Gastrocnemius medialis (tissue), 4 donors: Measurements from ENCODE around the gene PLPP3. TPM values are rescaled to one million over a fixed set of nuclear protein-coding genes. Genes with fewer than 3 reads are reported as not detected.

ENCODE experiments used
- ATAC-seq, 2 donors: fragments of 150-250 bp; one replicate each; pipeline ENCODE4 v1.9.1; 2016
- DNase-seq, 2 donors: peaks; one replicate each; pipeline ENCODE4 v3.0.0-alpha.2; 2019
- H3K27ac ChIP-seq, 4 donors: fragments of 200-600 bp; sonication (generic); 1 replicate in 1 of 4; 2 replicates in 3 of 4; pipeline ENCODE4 v1.5.1; 2016 to 2018; ENCODE audit warnings: mild to moderate bottlenecking in 2 of 4, moderate library complexity in 1 of 4
- H3K27me3 ChIP-seq, 3 donors: fragments of 200-600 bp; sonication (generic) in 2 of 3; 1 replicate in 1 of 3; 2 replicates in 2 of 3; pipeline versions ENCODE4 v1.5.1 to v1.6.0; 2016 to 2019; ENCODE audit warnings: mild to moderate bottlenecking in 1 of 3, moderate library complexity in 1 of 3
- H3K36me3 ChIP-seq, 2 donors: fragments of 200-600 bp; sonication (generic) in 1 of 2; one replicate each; pipeline ENCODE4 v1.5.1; 2017 to 2018
- H3K4me1 ChIP-seq, 2 donors: fragments of 200-600 bp; sonication (generic) in 1 of 2; one replicate each; pipeline ENCODE4 v1.5.1; 2016 to 2017; ENCODE audit warnings: mild to moderate bottlenecking in 2 of 2
- H3K4me3 ChIP-seq, 4 donors: fragments of 200-600 bp; sonication (generic) in 3 of 4; 1 replicate in 1 of 4; 2 replicates in 3 of 4; pipeline ENCODE4 v1.5.1; 2016 to 2019; ENCODE audit warnings: mild to moderate bottlenecking in 2 of 4
- H3K9me3 ChIP-seq, 3 donors: fragments of 200-600 bp; sonication (generic) in 2 of 3; 1 replicate in 1 of 3; 2 replicates in 2 of 3; pipeline ENCODE4 v1.5.1; 2016 to 2019
- CTCF ChIP-seq, 5 experiments: fragments of 450-650 bp in 3 of 5; fragments of 200-600 bp in 2 of 5; sonication (generic) in 2 of 5; IDR thresholded peaks in 4 of 5; conservative IDR thresholded peaks in 1 of 5; 1 replicate in 4 of 5; 2 replicates in 1 of 5; pipeline ENCODE4 v1.5.1; 2016 to 2019; ENCODE audit warnings: antibody characterized with exemption in 5 of 5, mild to moderate bottlenecking in 3 of 5, moderate library complexity in 3 of 5
- POLR2A ChIP-seq, 2 donors: fragments of 450-650 bp; IDR thresholded peaks; one replicate each; pipeline ENCODE4 v1.6.1; 2017; ENCODE audit warnings: antibody characterized with exemption in 2 of 2, mild to moderate bottlenecking in 2 of 2, moderate library complexity in 2 of 2
- in situ Hi-C, 4 donors: fragments of 200-750 bp; cut with MboI; loops; one replicate each; pipeline versions ENCODE4 v1.15.0 to v1.8.0; 2017; ENCODE audit warnings: low sequenced_read_pairs in 4 of 4
- intact Hi-C: fragments of 100-400 bp; cut with DNase I; formaldehyde crosslinking; loops from one replicate; pipeline ENCODE4 v1.15.1; 2023; ENCODE audit warnings: low total_unique reads
- total RNA-seq, 4 donors: library from RNA; depleted of rRNA; stranded (reverse); fragments of >200 nt; gene quantifications; one replicate each; pipeline versions ENCODE4 v1.1.0 to v1.2.3, GENCODE V29; 2016

Gene PLPP3
- total RNA-seq, 4 donors from 2014 or later = 53.2 to 71.5 (median 55.5) TPM

- no peak overlapping the region for H3K27ac ChIP-seq
- intact Hi-C loops = no loop called here
- peaks cover 50 to 51% of the 10 kb centered on the region in 2 donors for H3K4me1 ChIP-seq
Measured at GRCh38 chr1:56563568-56563967, 15.8 kb downstream of the PLPP3 start.

GRCh38 chr1:56562891-56563452, 16.4 kb downstream of the PLPP3 start:
- intact Hi-C loops (no loop called here), in situ Hi-C loops (loop anchor here in 1 of 4 donors (10.0 kb wide), 1 partner anchor 48 kb away; no protein-coding TSS in a partner anchor)
- DNase-seq (no peak), ATAC-seq (no peak)
- TF ChIP-seq CTCF (IDR thresholded peaks at IDR 0.05 in 4 of 5, conservative IDR thresholded peaks at IDR 0.05 in 1 of 5) (no peak), POLR2A (IDR thresholded peaks at IDR 0.05) (no peak)
- no peaks in the 10 kb centered on the region for H3K9me3 ChIP-seq
- H3K4me3 ChIP-seq = no peak overlapping the region
- peaks cover 51 to 52% of the 10 kb centered on the region in 2 donors for H3K4me1 ChIP-seq
- H3K36me3 ChIP-seq = no peaks in the 10 kb centered on the region
- H3K27me3 ChIP-seq = no peaks in the 10 kb centered on the region
- H3K27ac ChIP-seq = no peak overlapping the region

More at GRCh38 chr1:56563568-56563967, 15.8 kb downstream of the PLPP3 start:
- no peaks in the 10 kb centered on the region for H3K36me3 ChIP-seq
- no peak for ATAC-seq
- TF ChIP-seq CTCF (IDR thresholded peaks at IDR 0.05 in 4 of 5, conservative IDR thresholded peaks at IDR 0.05 in 1 of 5) (no peak), POLR2A (IDR thresholded peaks at IDR 0.05) (peak in 1 of 2 donors; percentile 7)
- no peaks in the 10 kb centered on the region for H3K27me3 ChIP-seq
- H3K4me3 ChIP-seq = no peak overlapping the region
- DNase-seq = no peak
- no peaks in the 10 kb centered on the region for H3K9me3 ChIP-seq
- in situ Hi-C loops = loop anchor here in 1 of 4 donors (10.0 kb wide), 1 partner anchor 49 kb away; no protein-coding TSS in a partner anchor

GRCh38 chr1:56561227-56562019, 17.9 kb downstream of the PLPP3 start:
- Histone ChIP-seq H3K27ac (peak overlapping the region in 2 of 4 donors; percentile 15 to 21), H3K9me3 (no peaks in the 10 kb centered on the region), H3K4me1 (peaks cover 50 to 55% of the 10 kb centered on the region in 2 donors), H3K36me3 (no peaks in the 10 kb centered on the region), H3K27me3 (no peaks in the 10 kb centered on the region), H3K4me3 (no peak overlapping the region)
- DNase-seq (no peak), ATAC-seq (no peak)
- in situ Hi-C loops (loop anchor here in 1 of 4 donors (10.0 kb wide), 1 partner anchor 47 kb away; no protein-coding TSS in a partner anchor), intact Hi-C loops (no loop called here)
- TF ChIP-seq CTCF (IDR thresholded peaks at IDR 0.05 in 4 of 5, conservative IDR thresholded peaks at IDR 0.05 in 1 of 5) (no peak), POLR2A (IDR thresholded peaks at IDR 0.05) (no peak)

- intact Hi-C loops = no loop called here
- Histone ChIP-seq H3K27me3 (no peaks in the 10 kb centered on the region), H3K27ac (no peak overlapping the region), H3K36me3 (no peaks in the 10 kb centered on the region), H3K4me3 (no peak overlapping the region), H3K4me1 (peaks cover 40 to 45% of the 10 kb centered on the region in 2 donors), H3K9me3 (no peaks in the 10 kb centered on the region)
- ATAC-seq = no peak
- in situ Hi-C loops = no loop called here
- no peak for DNase-seq
- no peak for TF ChIP-seq CTCF (IDR thresholded peaks at IDR 0.05 in 4 of 5, conservative IDR thresholded peaks at IDR 0.05 in 1 of 5)
- TF ChIP-seq POLR2A (IDR thresholded peaks at IDR 0.05) = no peak
Measured at GRCh38 chr1:56557746-56558145, 21.6 kb downstream of the PLPP3 start.
